HL-60 (cell line): Measurements from ENCODE around the gene SUPT5H.

ENCODE experiments used
- DNase-seq, 2 experiments: peaks; one replicate each; pipeline ENCODE4 v3.0.0-alpha.2; 2010 to 2020; ENCODE audit warnings: low read depth in 1 of 2, low spot score in 1 of 2
- H3K27ac ChIP-seq: fragments of 250-450 bp; sonication (Bioruptor Pico); replicated peaks from 2 replicates; pipeline ENCODE4 v1.5.1; 2020; ENCODE audit warnings: mild to moderate bottlenecking, moderate library complexity
- H3K27me3 ChIP-seq: fragments of 250-450 bp; sonication (Bioruptor Pico); 2 replicates; pipeline ENCODE4 v1.5.1; 2021; ENCODE audit warnings: mild to moderate bottlenecking, moderate library complexity; ENCODE audit not compliant: insufficient read depth, poor library complexity, severe bottlenecking
- H3K4me3 ChIP-seq: replicated peaks from 2 replicates; pipeline ENCODE4 v1.5.1; 2011; ENCODE audit warnings: mild to moderate bottlenecking, control low read depth, low read length; ENCODE audit not compliant: insufficient read depth
- GABPA ChIP-seq: IDR thresholded peaks from 2 replicates; pipeline ENCODE4 v1.6.1; 2012; ENCODE audit warnings: low read depth
- POLR2AphosphoS5 ChIP-seq: IDR thresholded peaks from 2 replicates; pipeline ENCODE4 v1.6.1; 2012; ENCODE audit warnings: low read depth
- SPI1 ChIP-seq: IDR thresholded peaks from 2 replicates; pipeline ENCODE4 v1.6.1; 2012; ENCODE audit warnings: low read depth, mild to moderate bottlenecking, borderline replicate concordance
- TF ChIP-seq, protein P1 (sequence below): IDR thresholded peaks from 2 replicates; pipeline ENCODE4 v1.6.1; 2012; ENCODE audit warnings: low read depth; ENCODE audit not compliant: insufficient replicate concordance
- TF ChIP-seq, protein P2 (sequence below): IDR thresholded peaks from one replicate; pipeline ENCODE4 v1.5.1; 2011; ENCODE audit warnings: low read length, control low read depth, inconsistent platforms; ENCODE audit not compliant: insufficient read depth

SUPT5H gene

DNA sequence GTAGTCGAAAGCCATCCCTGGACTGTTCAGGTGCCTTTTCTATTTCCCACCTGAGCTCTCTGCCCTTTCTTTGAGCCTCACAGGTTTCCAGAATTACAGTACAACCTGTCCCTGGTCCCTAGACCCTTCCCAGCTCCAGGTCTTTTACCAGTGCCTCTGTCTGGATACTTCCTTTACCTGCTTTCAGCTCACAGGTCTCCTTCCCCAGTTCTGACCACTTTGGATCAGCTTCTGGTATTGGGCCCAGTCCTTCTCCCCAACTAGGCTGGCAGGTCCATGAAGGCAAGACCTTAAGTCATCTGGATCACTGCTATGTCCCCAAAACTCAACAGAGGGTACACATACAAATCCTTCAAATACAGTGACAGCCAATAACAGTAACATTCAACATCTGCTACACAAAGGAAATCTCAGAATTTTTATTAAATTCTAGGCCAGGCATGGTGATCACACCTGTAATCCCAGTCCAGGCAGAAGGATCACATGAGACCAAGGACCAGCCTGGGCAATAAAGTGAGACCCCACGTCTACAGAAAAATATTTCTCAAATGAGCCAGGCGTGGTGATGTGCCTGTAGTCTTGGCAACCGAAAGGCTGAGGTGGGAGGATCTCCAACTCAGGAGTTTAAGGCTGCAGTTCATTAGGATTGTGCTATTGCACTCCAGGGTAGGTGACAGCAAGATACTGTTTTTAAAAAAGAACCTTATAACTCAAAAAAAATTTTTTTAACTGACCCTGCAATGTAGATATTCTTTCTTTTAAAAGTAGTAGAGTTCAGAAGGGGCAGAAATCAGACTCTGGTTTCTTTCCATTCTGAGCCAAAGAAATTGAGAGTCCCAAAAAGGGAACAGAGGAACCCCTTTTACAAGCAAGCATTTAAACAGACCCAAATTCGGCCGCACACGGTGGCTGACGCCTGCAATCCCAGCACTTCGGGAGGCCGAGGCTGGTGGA lies 11.0 kb upstream of the SUPT5H start:
- Histone ChIP-seq H3K27ac (peak overlapping the region; percentile 88), H3K27me3 (no peaks in the 10 kb centered on the region), H3K4me3 (peak overlapping the region; percentile 55)
- no peak for TF ChIP-seq POLR2AphosphoS5
- TF ChIP-seq, protein P1, sequence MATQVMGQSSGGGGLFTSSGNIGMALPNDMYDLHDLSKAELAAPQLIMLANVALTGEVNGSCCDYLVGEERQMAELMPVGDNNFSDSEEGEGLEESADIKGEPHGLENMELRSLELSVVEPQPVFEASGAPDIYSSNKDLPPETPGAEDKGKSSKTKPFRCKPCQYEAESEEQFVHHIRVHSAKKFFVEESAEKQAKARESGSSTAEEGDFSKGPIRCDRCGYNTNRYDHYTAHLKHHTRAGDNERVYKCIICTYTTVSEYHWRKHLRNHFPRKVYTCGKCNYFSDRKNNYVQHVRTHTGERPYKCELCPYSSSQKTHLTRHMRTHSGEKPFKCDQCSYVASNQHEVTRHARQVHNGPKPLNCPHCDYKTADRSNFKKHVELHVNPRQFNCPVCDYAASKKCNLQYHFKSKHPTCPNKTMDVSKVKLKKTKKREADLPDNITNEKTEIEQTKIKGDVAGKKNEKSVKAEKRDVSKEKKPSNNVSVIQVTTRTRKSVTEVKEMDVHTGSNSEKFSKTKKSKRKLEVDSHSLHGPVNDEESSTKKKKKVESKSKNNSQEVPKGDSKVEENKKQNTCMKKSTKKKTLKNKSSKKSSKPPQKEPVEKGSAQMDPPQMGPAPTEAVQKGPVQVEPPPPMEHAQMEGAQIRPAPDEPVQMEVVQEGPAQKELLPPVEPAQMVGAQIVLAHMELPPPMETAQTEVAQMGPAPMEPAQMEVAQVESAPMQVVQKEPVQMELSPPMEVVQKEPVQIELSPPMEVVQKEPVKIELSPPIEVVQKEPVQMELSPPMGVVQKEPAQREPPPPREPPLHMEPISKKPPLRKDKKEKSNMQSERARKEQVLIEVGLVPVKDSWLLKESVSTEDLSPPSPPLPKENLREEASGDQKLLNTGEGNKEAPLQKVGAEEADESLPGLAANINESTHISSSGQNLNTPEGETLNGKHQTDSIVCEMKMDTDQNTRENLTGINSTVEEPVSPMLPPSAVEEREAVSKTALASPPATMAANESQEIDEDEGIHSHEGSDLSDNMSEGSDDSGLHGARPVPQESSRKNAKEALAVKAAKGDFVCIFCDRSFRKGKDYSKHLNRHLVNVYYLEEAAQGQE = no peak
- TF ChIP-seq SPI1 = no peak; the same call in 1 of the 2 replicates
- no peak for TF ChIP-seq GABPA
- TF ChIP-seq, protein P2, sequence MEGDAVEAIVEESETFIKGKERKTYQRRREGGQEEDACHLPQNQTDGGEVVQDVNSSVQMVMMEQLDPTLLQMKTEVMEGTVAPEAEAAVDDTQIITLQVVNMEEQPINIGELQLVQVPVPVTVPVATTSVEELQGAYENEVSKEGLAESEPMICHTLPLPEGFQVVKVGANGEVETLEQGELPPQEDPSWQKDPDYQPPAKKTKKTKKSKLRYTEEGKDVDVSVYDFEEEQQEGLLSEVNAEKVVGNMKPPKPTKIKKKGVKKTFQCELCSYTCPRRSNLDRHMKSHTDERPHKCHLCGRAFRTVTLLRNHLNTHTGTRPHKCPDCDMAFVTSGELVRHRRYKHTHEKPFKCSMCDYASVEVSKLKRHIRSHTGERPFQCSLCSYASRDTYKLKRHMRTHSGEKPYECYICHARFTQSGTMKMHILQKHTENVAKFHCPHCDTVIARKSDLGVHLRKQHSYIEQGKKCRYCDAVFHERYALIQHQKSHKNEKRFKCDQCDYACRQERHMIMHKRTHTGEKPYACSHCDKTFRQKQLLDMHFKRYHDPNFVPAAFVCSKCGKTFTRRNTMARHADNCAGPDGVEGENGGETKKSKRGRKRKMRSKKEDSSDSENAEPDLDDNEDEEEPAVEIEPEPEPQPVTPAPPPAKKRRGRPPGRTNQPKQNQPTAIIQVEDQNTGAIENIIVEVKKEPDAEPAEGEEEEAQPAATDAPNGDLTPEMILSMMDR = no peak
- DNase-seq = no peak

DNA sequence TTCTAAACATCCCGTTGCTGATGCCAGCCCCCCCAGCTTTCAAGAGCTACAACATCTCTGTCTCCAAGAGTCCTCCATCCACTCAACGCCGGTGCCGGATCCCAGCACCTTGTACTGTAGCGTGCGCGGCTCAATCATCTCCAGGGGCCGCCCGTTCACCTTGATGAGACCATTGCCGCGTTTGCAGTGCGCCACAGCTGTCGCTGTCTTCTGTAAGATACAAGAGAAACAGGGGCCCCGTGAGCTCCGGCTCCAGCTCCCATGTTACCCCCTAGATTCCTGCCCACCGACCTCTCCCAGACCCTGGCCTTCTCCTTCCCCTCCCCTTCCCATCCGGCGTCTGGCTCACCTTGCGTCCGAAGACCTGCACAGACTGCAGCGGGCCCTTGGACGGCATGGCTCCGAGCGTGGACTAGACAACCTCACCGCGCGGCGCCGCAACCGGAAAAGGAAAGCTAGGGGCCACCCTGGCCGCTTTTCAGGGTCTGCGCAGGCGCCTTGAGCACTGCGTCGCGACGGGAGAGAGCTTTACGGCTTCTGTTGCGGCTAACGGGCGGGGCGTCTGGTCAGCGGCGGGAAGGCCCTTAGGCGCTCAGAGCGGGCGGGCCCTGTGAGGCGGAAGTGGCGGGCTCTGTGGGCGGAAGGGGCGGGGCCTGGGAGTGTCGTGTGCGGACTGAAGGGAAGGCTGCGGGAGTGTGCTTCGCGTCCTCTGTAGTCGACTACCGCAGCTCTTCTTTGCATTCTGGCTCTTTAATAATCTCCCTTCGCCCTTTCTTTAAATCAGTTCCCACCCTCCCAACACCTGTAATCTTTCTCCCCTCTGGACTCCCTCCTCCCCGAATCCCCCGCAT lies 9.7 kb upstream of the SUPT5H start, which contains the start of gene RPS16:
Gene RPS16, minus strand, starts transcription at position 451 of the 851 bp plus-strand sequence. Its CDS starts 54 bp downstream, at position 397.
- TF ChIP-seq SPI1 (peak; percentile 71; the same call in 1 of the 2 replicates), POLR2AphosphoS5 (peak; percentile 99), GABPA (peak; percentile 85)
- TF ChIP-seq, protein P1 = peak; percentile 75
- TF ChIP-seq, protein P2 = no peak
- peak within 1 kb of the TSS; percentile 88 for H3K27ac ChIP-seq
- peak within 1 kb of the TSS; percentile 55 for H3K4me3 ChIP-seq
- DNase-seq = peak; percentile 97 to 98
- H3K27me3 ChIP-seq = no peaks in the 10 kb centered on the region

DNA sequence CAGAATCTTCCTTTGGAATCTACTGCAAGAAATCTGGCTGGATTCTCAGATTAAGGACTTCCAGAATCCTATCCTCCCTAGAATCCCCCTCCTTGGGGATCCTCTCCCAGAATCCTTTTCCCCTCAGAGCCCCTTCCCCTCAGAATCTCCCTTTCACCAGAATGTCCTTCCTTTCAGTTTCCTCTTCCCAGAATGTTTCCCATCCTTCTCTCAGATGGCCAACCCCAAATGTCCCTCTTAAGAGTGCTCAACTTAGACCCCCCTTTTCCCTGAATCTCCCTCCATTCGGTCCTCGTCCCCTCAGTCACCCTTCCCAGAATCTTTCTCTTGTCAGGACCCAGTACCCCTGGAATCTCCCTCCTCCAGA lies 9.0 kb upstream of the SUPT5H start:
- Histone ChIP-seq H3K27me3 (no peaks in the 10 kb centered on the region), H3K4me3 (peak overlapping the region; percentile 46), H3K27ac (peak overlapping the region; percentile 88)
- no peak for DNase-seq
- TF ChIP-seq POLR2AphosphoS5 (no peak), GABPA (no peak), SPI1 (no peak)
- TF ChIP-seq, protein P2 = no peak
- TF ChIP-seq, protein P1 = no peak
